Endodermal cell (in vitro differentiated cells): ENCODE measurements around the gene TIMM44. TPM values are rescaled to one million over a fixed set of nuclear protein-coding genes. Genes with fewer than 3 reads are reported as not detected.

Experiments used
- DNase-seq: peaks from one replicate; pipeline ENCODE4 v3.0.0-alpha.2; 2017
- H3K27ac ChIP-seq: 2 replicates; pipeline ENCODE4 v1.5.1; 2013; ENCODE audit warnings: mild to moderate bottlenecking, low read depth, low read length, moderate library complexity
- H3K27me3 ChIP-seq: 2 replicates; pipeline ENCODE4 v1.6.1; 2013; ENCODE audit warnings: mild to moderate bottlenecking, low read length, moderate library complexity; ENCODE audit not compliant: insufficient read depth, control insufficient read depth, poor library complexity, severe bottlenecking
- H3K36me3 ChIP-seq: 2 replicates; pipeline ENCODE4 v1.7.0; 2013; ENCODE audit warnings: mild to moderate bottlenecking, low read length, moderate library complexity; ENCODE audit not compliant: control insufficient read depth, insufficient read depth
- H3K4me1 ChIP-seq: one replicate; pipeline ENCODE4 v1.7.0; 2013; ENCODE audit warnings: low read length; ENCODE audit not compliant: control insufficient read depth, insufficient read depth
- H3K4me3 ChIP-seq: 2 replicates; pipeline ENCODE4 v1.5.1; 2013; ENCODE audit warnings: mild to moderate bottlenecking, low read length, moderate library complexity
- H3K9ac ChIP-seq: 2 replicates; pipeline ENCODE4 v1.6.1; 2013; ENCODE audit warnings: mild to moderate bottlenecking, low read length, moderate library complexity; ENCODE audit not compliant: poor library complexity, severe bottlenecking; ENCODE audit errors: extremely low read depth
- H3K9me3 ChIP-seq: 2 replicates; pipeline ENCODE4 v1.6.1; 2013; ENCODE audit warnings: mild to moderate bottlenecking, low read length, moderate library complexity; ENCODE audit not compliant: control insufficient read depth
- H3K27ac Mint-ChIP-seq: 2 replicates; pipeline ENCODE4 v1.8.0; 2020; ENCODE audit warnings: mixed read lengths
- H3K27me3 Mint-ChIP-seq: 2 replicates; pipeline ENCODE4 v1.8.0; 2021; ENCODE audit warnings: mild to moderate bottlenecking, mixed read lengths; ENCODE audit not compliant: insufficient read depth
- H3K36me3 Mint-ChIP-seq: 2 replicates; pipeline ENCODE4 v1.8.0; 2020; ENCODE audit warnings: low read depth, mixed read lengths
- H3K4me1 Mint-ChIP-seq: 2 replicates; pipeline ENCODE4 v1.8.0; 2020; ENCODE audit warnings: mixed read lengths
- H3K4me3 Mint-ChIP-seq: 2 replicates; pipeline ENCODE4 v1.8.0; 2020; ENCODE audit warnings: mild to moderate bottlenecking, moderate library complexity, mixed read lengths
- H3K9me3 Mint-ChIP-seq: 2 replicates; pipeline ENCODE4 v1.8.0; 2020; ENCODE audit warnings: mild to moderate bottlenecking, mixed read lengths
- CTCF ChIP-seq: fragments of 200-600 bp; sonication (generic); conservative IDR thresholded peaks from 2 replicates; pipeline ENCODE4 v1.5.0; 2021; ENCODE audit warnings: antibody characterized with exemption, mild to moderate bottlenecking
- WGBS, 2 experiments: methylation state at CpG; one replicate each; pipeline versions ENCODE4 v1.1.5 to v1.1.7; 2013; ENCODE audit warnings: missing lambda C conversion rate in 2 of 2, mixed read lengths in 1 of 2; ENCODE audit not compliant: insufficient coverage in 1 of 2, insufficient read length in 1 of 2; 5-methylcytosine and 5-hydroxymethylcytosine counted together
- total RNA-seq, 2 donors: library from RNA; stranded (reverse); fragmentation: NEBNext Ultra II Directional in 1 of 2; extraction: Animal tissue kit (Norgen Biotek cat#: 25700) in 1 of 2; gene quantifications; 2 replicates in 1 of 2; 3 replicates in 1 of 2; pipeline ENCODE4 v1.2.1, GENCODE V29; 2021

Gene TIMM44
- total RNA-seq, 2 donors from 2014 or later: 78.1 to 80.0 TPM

GRCh38 chr19:7976461-7976860, 33.0 kb upstream of the TIMM44 start:
- no peak for DNase-seq
- H3K36me3 ChIP-seq: peaks cover 80% of the 10 kb centered on the region
- H3K4me3 ChIP-seq: no peak overlapping the region
- 65 to 100% methylated on average over 1 to 4 of the region's 4 CpGs for WGBS, 2 experiments
- no peaks in the 10 kb centered on the region for H3K4me1 ChIP-seq
- no peak overlapping the region for H3K27ac Mint-ChIP-seq
- H3K9ac ChIP-seq: no peak overlapping the region
- H3K9me3 Mint-ChIP-seq: no peaks in the 10 kb centered on the region
- no peaks in the 10 kb centered on the region for H3K4me1 Mint-ChIP-seq
- H3K27ac ChIP-seq: no peak overlapping the region
- no peak overlapping the region for H3K4me3 Mint-ChIP-seq
- H3K27me3 Mint-ChIP-seq: no peaks in the 10 kb centered on the region
- peaks cover 64% of the 10 kb centered on the region for H3K36me3 Mint-ChIP-seq
- no peaks in the 10 kb centered on the region for H3K9me3 ChIP-seq
- no peaks in the 10 kb centered on the region for H3K27me3 ChIP-seq
- TF ChIP-seq CTCF: no peak

GRCh38 chr19:7975037-7975436, 31.6 kb upstream of the TIMM44 start:
- TF ChIP-seq CTCF: no peak

GRCh38 chr19:7973883-7974282, 30.4 kb upstream of the TIMM44 start:
- Histone ChIP-seq H3K27ac (no peak overlapping the region), H3K9me3 (no peaks in the 10 kb centered on the region), H3K27me3 (no peaks in the 10 kb centered on the region), H3K9ac (no peak overlapping the region), H3K36me3 (peaks cover 74% of the 10 kb centered on the region), H3K4me3 (no peak overlapping the region), H3K4me1 (no peaks in the 10 kb centered on the region)
- Mint-ChIP-seq H3K27ac (no peak overlapping the region), H3K27me3 (no peaks in the 10 kb centered on the region), H3K4me3 (no peak overlapping the region), H3K36me3 (peaks cover 59% of the 10 kb centered on the region), H3K4me1 (no peaks in the 10 kb centered on the region), H3K9me3 (no peaks in the 10 kb centered on the region)
- TF ChIP-seq CTCF: no peak
- 97 to 98% methylated on average over 9 to 12 of the region's 12 CpGs for WGBS, 2 experiments
- DNase-seq: no peak

More at GRCh38 chr19:7975037-7975436, 31.6 kb upstream of the TIMM44 start:
- Mint-ChIP-seq H3K27ac (peak overlapping the region; percentile 30), H3K4me1 (no peaks in the 10 kb centered on the region), H3K4me3 (no peak overlapping the region), H3K36me3 (peaks cover 59% of the 10 kb centered on the region), H3K27me3 (no peaks in the 10 kb centered on the region), H3K9me3 (no peaks in the 10 kb centered on the region)
- Histone ChIP-seq H3K36me3 (peaks cover 74% of the 10 kb centered on the region), H3K4me3 (no peak overlapping the region), H3K27me3 (no peaks in the 10 kb centered on the region), H3K9ac (no peak overlapping the region), H3K27ac (no peak overlapping the region), H3K9me3 (no peaks in the 10 kb centered on the region), H3K4me1 (no peaks in the 10 kb centered on the region)
- 91 to 97% methylated on average over 4 to 7 of the region's 7 CpGs for WGBS, 2 experiments
- DNase-seq: no peak
